ENCODE measurements around the gene SART3. TPM values are rescaled to one million over a fixed set of nuclear protein-coding genes. Genes with fewer than 3 reads are reported as not detected.

SART3 gene
- total RNA-seq, 1 donor from 2014 or later, result 24.9 TPM

DNA sequence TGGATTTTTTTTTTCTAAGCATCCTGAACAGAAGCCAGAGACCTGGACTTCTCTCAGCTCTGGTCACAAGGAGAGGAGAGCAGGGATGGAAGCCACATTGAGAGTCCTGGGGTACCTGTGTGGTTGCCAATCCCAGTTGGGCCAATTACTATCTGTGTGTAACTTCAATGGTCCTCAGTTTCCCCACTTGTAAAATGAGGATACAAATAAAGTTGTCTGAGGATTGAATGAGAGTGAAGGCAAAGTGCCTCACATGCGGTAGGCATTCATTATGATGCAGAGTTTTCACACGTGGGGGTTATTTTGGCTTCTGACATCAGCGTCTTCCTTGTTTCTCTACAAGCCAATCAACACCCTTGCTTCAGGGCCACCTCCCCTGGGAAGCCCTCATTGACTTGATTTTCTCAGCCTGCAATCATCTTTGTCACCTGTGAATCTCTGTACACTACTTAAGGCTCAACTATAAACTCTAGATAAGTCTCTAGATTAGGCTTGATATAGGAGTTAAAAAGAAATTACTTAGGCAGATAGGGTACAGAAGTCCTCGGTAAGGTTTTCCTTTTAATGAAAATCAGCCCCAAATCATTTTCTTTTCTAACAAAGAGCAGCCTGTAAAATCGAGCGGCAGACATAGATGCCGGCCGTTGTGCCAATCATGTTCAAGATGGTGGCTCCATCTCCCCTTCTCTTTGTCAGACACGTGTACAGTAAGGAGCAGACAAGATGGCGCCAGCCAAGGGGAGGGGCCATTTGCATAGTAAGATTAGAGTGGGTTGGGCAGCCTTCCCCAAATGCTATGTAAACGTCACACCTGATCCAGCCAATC, 83.7 kb downstream of the SART3 start:
- no peak for DNase-seq
- H3K27ac ChIP-seq (replicated peaks), result no peak overlapping the region
- TF ChIP-seq CTCF (IDR thresholded peaks at IDR 0.05; ENCODE audit: borderline replicate concordance), result no peak
- H3K36me3 ChIP-seq, result no peaks in the 10 kb centered on the region
- intact Hi-C loops (cut with micrococcal nuclease), result no loop called here
- no peaks in the 10 kb centered on the region for H3K4me1 ChIP-seq
- no peak overlapping the region for H3K4me3 ChIP-seq
- H3K9me3 ChIP-seq (replicated peaks), result no peaks in the 10 kb centered on the region
- H3K27me3 ChIP-seq (ENCODE audit: low read depth), result peaks cover 67% of the 10 kb centered on the region

DNA sequence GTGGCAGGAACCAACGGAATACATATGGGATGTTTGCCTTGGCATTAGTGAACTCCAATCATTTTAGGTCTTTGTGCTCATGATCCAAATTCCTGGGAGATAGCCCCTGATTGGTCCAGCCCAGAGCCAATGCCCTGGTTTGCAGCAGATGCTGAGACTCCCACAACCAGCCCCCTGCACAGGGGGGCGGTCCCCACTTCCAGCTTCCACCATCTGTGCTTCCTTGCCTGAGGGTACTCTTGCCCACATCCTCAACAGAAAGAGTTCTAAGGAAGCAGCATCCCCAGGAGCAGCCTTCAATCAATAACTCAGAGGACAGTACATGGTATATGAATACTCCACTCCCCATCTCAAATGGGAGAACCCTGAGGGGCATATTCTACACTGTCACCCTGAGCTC, 85.6 kb downstream of the SART3 start:
- no peaks in the 10 kb centered on the region for H3K36me3 ChIP-seq
- no peak overlapping the region for H3K4me3 ChIP-seq
- intact Hi-C loops (cut with micrococcal nuclease), result no loop called here
- H3K27ac ChIP-seq (replicated peaks), result no peak overlapping the region
- peaks cover 67% of the 10 kb centered on the region for H3K27me3 ChIP-seq (ENCODE audit: low read depth)
- H3K4me1 ChIP-seq, result no peaks in the 10 kb centered on the region
- no peaks in the 10 kb centered on the region for H3K9me3 ChIP-seq (replicated peaks)
- no peak for DNase-seq
- TF ChIP-seq CTCF (IDR thresholded peaks at IDR 0.05; ENCODE audit: borderline replicate concordance), result no peak

- Histone ChIP-seq H3K27me3 (ENCODE audit: low read depth) (peaks cover 71% of the 10 kb centered on the region), H3K27ac (replicated peaks) (no peak overlapping the region), H3K9me3 (replicated peaks) (no peaks in the 10 kb centered on the region), H3K36me3 (no peaks in the 10 kb centered on the region), H3K4me3 (no peak overlapping the region), H3K4me1 (no peaks in the 10 kb centered on the region)
- TF ChIP-seq CTCF (IDR thresholded peaks at IDR 0.05; ENCODE audit: borderline replicate concordance), result no peak
- no peak for DNase-seq
- intact Hi-C loops (cut with micrococcal nuclease), result no loop called here
Observed at GRCh38 chr12:108473400-108474055, 87.4 kb downstream of the SART3 start.

Other genes starting within 250 kb of the SART3 start
- 5.7 TPM for gene CMKLR1, start 221.9 kb downstream of the SART3 start, total RNA-seq
- gene FICD, start 45.9 kb downstream of the SART3 start, total RNA-seq, result 4.2 TPM
- 560 TPM for gene ISCU, start 1.4 kb upstream of the SART3 start, total RNA-seq
- gene TMEM119, start 36.9 kb upstream of the SART3 start, total RNA-seq, result 1.3 TPM
- 3.4 TPM for gene SELPLG, start 72.7 kb upstream of the SART3 start, total RNA-seq
- gene CORO1C, start 170.3 kb upstream of the SART3 start, total RNA-seq, result 59.6 TPM